GM18519 (cell line): ENCODE data around the gene HES5.
"Not testable (repeated sequence)": the region's sequence is repeated elsewhere in the genome, so short reads cannot be mapped to it uniquely, and the experiment has no call there.

Experiments used
- ATAC-seq: cut with Tn5 transposase; IDR thresholded peaks from one replicate; pipeline ENCODE4 v1.9.1; 2021; ENCODE audit warnings: mild to moderate bottlenecking, moderate library complexity; ENCODE audit not compliant: unreplicated experiment, low FRiP score

HES5 gene

GRCh38 chr1:2561898-2562895, 32.1 kb upstream of the HES5 start:
- ATAC-seq, result no peak

DNA sequence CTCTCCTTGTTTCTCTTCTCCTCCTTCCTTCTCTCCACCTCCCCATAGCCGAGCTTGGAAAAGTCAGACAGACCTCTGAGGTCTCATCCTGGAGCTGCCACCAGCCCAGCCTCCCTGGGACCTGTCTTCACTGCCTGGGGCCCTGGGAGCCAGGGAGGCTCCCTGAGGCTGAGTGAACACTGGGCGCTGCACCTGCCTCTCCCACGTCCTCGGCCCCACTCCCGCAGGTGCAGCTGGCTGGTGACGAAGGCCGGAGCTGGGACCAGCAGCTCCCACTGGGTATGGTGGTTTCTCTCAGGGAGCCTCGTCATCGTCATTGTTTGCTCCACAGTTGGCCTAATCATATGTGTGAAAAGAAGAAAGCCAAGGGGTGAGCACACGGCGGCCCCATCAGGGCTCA, 31.4 kb upstream of the HES5 start:
- no peak for ATAC-seq

- no peak for ATAC-seq
Observed at GRCh38 chr1:2560299-2561073, 30.4 kb upstream of the HES5 start.

- ATAC-seq, result no peak
Observed at GRCh38 chr1:2559509-2560298, 29.6 kb upstream of the HES5 start.

- ATAC-seq, result no peak
Observed at GRCh38 chr1:2558861-2559260, 28.8 kb upstream of the HES5 start.

- ATAC-seq, result no peak
Observed at GRCh38 chr1:2558420-2558819, 28.4 kb upstream of the HES5 start.

DNA sequence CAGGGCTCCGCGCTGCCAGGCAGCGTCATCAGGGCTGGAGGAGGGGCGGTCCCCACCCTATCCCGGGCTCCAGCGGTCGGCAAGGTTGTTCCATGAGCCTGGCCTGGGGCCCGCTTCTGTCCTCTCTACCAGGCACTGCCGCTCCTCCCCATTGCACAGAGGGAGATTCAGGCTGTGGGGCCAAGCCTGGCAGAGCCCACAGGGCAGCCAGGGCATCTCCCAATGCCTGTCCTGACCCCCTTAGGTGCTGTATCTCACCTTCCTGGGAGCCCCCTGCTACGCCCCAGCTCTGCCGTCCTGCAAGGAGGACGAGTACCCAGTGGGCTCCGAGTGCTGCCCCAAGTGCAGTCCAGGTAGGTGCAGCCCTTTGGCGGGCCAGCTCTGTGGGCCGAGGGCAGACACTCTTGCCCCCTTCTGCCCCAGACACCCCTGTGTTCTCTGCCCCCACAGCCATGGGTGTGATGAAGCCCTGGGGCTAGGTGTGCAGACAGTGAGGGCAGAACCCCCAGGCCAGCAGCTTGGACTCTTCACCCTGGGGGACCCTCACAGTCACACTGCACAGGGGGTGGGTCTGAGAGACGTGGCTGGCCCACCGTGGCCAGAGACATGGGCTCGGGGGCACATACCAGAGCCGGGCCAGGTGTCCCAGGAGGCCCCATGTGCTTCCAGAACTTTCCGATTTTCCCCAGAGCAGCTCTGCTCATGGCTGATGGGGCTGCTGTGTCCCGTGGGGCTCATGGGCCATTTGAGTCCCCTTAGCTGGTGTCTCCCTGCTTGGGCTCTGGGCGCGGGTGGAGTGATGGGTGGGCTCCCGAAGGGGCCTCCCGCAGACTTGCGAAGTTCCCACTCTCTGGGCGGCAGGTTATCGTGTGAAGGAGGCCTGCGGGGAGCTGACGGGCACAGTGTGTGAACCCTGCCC, 27.7 kb upstream of the HES5 start:
- no peak for ATAC-seq

- ATAC-seq, result no peak
Observed at GRCh38 chr1:2556678-2557481, 26.8 kb upstream of the HES5 start.

GRCh38 chr1:2556277-2556677, 26.2 kb upstream of the HES5 start, which contains the start of gene TNFRSF14:
Gene TNFRSF14, plus strand, starts transcription at chr1:2556371. Its CDS starts 294 bp downstream, at chr1:2556665.
- ATAC-seq, result no peak

- ATAC-seq, result no peak
Observed at GRCh38 chr1:2555634-2556276, 25.7 kb upstream of the HES5 start.

DNA sequence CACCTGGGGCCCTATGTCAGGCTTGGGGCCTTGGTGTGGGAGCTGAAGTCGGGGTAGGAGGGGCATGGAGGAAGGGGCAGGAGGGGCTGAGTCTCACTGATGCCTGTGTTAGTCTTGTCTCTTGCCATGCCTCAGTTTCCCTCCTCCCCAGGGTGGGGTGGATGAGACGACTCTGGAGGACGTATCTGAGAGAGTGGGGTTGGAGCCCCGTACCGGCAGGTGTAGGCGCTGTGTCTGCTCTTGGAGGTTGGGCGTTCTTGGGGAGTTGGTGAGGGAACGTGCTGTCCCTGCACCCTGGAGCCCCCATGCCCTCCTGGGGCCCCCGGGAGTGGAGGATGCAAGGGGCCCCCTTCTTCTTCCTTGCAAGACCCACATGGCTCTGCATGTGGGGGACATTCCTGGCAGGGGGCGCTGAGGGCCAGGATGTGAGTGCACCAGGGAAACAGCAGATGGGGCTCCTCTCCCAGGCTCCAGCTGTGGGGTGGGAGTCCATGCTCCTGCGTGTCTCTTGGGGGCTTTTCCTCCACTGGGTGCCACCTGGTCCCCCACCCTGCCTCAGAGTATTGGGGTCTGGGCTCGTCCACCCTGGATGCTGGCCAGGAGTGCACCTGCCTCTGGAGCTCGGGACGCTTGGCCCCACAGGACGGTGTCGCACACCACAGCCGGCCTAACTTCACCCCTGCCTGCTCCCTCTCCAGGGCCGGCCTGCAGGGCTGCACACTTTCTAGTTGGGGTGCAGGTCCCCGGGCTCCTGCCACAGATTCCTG, 24.7 kb upstream of the HES5 start:
- no peak for ATAC-seq

DNA sequence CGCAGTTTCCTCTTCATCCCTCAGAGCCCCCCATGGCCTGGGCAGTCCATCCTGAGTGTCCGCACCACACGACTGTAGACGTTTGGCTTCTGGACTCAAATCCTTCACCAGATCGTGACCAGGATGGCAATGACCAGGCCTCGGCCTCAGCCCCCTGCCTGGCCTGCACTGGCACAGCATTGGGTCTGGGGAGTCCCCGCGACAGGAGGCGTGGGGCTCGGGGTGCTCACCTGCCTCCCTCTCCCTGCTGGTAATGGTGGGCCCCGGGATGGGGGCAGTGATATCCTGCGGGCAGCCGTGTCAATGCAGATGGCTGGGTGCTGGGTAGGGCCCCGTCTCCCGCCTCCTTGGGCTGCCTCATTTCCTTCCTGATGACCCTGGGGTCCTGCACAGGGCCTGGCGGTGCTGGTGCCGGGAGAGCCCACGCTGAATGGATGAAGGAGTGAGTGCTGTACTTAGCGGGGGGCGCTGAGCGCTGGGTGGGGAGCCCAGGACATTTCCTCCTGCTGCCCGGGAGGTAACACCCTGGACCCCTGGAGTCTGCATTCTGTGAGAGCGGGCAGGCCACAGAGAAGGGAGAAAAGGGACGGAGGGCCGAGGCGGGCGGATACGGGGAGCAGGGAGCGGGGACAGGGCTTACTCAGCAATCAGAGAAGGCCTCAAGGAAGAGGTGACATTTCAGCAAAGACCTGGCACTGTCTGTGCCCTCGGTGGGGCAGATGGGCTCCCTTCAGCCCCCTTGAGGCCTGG, 24.0 kb upstream of the HES5 start:
- ATAC-seq, result no peak

DNA sequence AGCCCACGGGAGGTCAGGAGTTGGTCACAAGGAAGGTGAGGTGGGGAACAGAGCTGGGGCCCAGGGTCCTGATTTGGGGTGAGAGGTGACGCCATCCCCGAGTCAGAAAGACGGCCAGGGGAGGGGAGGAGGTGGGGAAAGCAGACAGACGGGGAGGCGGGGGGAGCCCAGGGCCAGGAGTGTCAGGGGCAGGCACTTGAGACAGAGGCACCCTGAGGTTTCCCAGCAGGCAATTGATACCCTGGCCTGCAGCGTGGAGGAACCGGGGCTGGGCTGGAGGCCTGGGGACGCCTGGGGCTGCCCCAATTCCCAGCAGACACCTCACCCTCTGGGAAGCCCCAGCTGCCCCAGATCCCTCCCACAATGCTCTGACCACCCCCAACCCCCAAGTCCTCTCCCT, 23.0 kb upstream of the HES5 start:
- ATAC-seq, result not testable (repeated sequence)

DNA sequence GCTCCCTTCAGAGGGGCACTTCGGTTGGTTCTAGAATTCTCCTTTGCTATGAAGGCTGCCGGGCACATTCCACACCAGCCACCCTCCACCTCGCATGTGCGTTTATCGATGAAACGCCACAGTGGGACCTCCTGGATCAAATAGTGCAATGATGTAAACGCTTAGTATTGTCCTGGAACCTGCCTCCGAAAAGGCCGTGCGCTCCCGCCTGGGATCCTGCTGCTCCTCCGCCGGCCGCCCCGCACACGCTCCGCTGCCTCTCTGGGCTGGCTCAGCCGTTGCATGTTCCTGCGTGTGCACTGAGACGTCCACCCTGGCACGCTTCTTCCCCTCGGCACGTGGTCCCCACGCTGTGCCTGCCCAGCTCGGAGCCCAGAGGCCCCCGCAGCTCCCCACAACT, 22.1 kb upstream of the HES5 start:
- ATAC-seq, result no peak

- ATAC-seq, result not testable (repeated sequence)
Observed at GRCh38 chr1:2551544-2551943, 21.5 kb upstream of the HES5 start.

DNA sequence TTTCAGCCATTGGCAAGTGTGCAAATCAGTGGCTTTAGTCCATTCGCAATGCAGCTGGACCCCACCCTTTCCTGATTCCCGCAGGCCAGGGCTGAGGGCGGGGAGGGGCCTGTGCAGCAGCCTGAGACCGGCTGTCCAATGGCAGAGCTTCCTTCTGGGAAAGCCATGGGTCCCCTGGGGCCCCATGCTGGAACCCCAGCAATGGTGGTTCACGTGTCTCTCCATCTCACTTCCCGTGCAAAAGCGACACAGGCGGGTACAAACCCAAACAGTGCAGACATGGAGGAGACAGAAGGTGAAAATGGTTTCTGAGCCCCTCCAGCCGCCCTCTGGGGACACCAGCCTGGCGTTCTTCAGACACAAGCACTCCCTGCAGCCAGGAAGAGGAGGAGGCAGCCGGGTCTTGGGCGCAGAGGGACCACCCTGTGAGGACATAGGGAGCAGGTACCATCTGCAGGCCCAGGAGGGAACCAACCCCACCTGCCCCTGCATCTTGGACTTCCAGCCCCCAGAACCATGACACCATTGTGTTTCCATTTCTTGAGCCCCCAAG, 20.3 kb upstream of the HES5 start:
- ATAC-seq, result not testable (repeated sequence)
